OCI-LY1 (cell line): ENCODE measurements around the gene HBB.

Experiments
- H2AFZ ChIP-seq: fragments of 200-600 bp; sonication (generic), shearing (Covaris generic); 2 replicates; pipeline ENCODE4 v1.6.0; 2014; ENCODE audit warnings: antibody characterized with exemption, mild to moderate bottlenecking, low read length
- H3F3A ChIP-seq: fragments of 200-600 bp; sonication (generic), shearing (Covaris generic); 2 replicates; pipeline ENCODE4 v1.6.0; 2014; ENCODE audit warnings: mild to moderate bottlenecking, antibody characterized with exemption, low read length, moderate library complexity; ENCODE audit not compliant: insufficient read depth
- H3K27ac ChIP-seq: fragments of 200-600 bp; sonication (generic); 2 replicates; pipeline ENCODE4 v1.5.1; 2014; ENCODE audit warnings: low read length, mixed run types, mild to moderate bottlenecking, low read depth; ENCODE audit not compliant: poor library complexity, severe bottlenecking
- H3K27me3 ChIP-seq: fragments of 200-600 bp; sonication (generic); 2 replicates; pipeline ENCODE4 v1.6.0; 2014; ENCODE audit warnings: antibody characterized with exemption, mild to moderate bottlenecking, low read length, moderate library complexity; ENCODE audit not compliant: insufficient read depth
- H3K36me3 ChIP-seq: fragments of 200-600 bp; sonication (generic); 2 replicates; pipeline ENCODE4 v1.6.1; 2014; ENCODE audit warnings: mild to moderate bottlenecking, antibody characterized with exemption, low read length, moderate library complexity, mixed read lengths; ENCODE audit not compliant: insufficient read depth
- H3K4me1 ChIP-seq: fragments of 200-600 bp; sonication (generic); 2 replicates; pipeline ENCODE4 v1.5.1; 2014; ENCODE audit warnings: mild to moderate bottlenecking, low read length, moderate library complexity; ENCODE audit not compliant: insufficient read depth, severe bottlenecking
- H3K4me2 ChIP-seq: fragments of 200-600 bp; sonication (generic), shearing (Covaris generic); 2 replicates; pipeline ENCODE4 v1.6.1; 2014; ENCODE audit warnings: low read length
- H3K4me3 ChIP-seq: fragments of 200-600 bp; sonication (generic); 2 replicates; pipeline ENCODE4 v1.5.1; 2014; ENCODE audit warnings: low read length, low read depth, mild to moderate bottlenecking, mixed read lengths; ENCODE audit not compliant: poor library complexity, severe bottlenecking
- H3K79me2 ChIP-seq: fragments of 200-600 bp; shearing (Covaris generic); 2 replicates; pipeline ENCODE4 v1.6.1; 2016; ENCODE audit warnings: mixed run types, low read length, mixed read lengths; ENCODE audit not compliant: insufficient read depth
- H3K9ac ChIP-seq: fragments of 200-600 bp; sonication (generic), shearing (Covaris generic); 2 replicates; pipeline ENCODE4 v1.6.1; 2014; ENCODE audit warnings: mild to moderate bottlenecking, low read length, mixed read lengths
- H3K9me2 ChIP-seq: fragments of 200-600 bp; sonication (generic), shearing (Covaris generic); 2 replicates; pipeline ENCODE4 v1.6.1; 2014; ENCODE audit warnings: low read depth, mild to moderate bottlenecking, low read length, mixed read lengths
- H3K9me3 ChIP-seq: fragments of 200-600 bp; shearing (Covaris generic); 2 replicates; pipeline ENCODE4 v1.6.1; 2014; ENCODE audit warnings: low read length, mixed read lengths
- H4K20me1 ChIP-seq: fragments of 200-600 bp; sonication (generic), shearing (Covaris generic); 2 replicates; pipeline ENCODE4 v1.6.0; 2016; ENCODE audit warnings: mild to moderate bottlenecking, low read length; ENCODE audit not compliant: insufficient read depth
- EZH2 ChIP-seq: fragments of 200-600 bp; sonication (generic), shearing (Covaris generic); IDR thresholded peaks from 2 replicates; pipeline ENCODE4 v1.8.0; 2017; ENCODE audit warnings: borderline replicate concordance, mixed run types, mild to moderate bottlenecking, antibody characterized with exemption, low read length, moderate library complexity, mixed read lengths
- TF ChIP-seq, protein P1 (sequence below): fragments of 200-600 bp; sonication (generic), shearing (Covaris generic); IDR thresholded peaks from 2 replicates; pipeline ENCODE4 v1.5.1; 2017; ENCODE audit warnings: mild to moderate bottlenecking, antibody characterized with exemption, low read length, moderate library complexity, mixed read lengths

The HBB gene

DNA sequence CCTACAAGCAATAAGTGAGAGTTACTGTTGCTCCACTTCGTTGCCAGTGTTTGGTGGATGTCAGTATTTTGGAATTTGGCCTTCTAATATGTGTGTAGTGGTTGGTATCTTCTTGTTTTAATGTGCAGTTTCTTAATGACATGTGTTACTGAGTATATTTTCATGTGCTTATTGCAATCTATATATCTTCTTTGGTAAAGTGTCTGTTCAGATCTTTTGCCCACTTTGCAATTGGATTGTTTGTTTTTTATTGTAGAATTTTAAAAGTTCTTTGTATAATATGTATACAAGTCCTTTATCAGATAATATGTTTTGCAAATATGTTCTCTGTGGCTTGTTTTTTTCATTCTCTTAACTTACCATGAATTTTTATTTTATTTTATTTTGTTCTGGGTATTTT is 34.1 kb downstream of the HBB start:
- no peaks in the 10 kb centered on the region for H3K36me3 ChIP-seq
- H3K79me2 ChIP-seq: no peaks in the 10 kb centered on the region
- H4K20me1 ChIP-seq: no peaks in the 10 kb centered on the region
- TF ChIP-seq EZH2: no peak
- TF ChIP-seq, protein P1, sequence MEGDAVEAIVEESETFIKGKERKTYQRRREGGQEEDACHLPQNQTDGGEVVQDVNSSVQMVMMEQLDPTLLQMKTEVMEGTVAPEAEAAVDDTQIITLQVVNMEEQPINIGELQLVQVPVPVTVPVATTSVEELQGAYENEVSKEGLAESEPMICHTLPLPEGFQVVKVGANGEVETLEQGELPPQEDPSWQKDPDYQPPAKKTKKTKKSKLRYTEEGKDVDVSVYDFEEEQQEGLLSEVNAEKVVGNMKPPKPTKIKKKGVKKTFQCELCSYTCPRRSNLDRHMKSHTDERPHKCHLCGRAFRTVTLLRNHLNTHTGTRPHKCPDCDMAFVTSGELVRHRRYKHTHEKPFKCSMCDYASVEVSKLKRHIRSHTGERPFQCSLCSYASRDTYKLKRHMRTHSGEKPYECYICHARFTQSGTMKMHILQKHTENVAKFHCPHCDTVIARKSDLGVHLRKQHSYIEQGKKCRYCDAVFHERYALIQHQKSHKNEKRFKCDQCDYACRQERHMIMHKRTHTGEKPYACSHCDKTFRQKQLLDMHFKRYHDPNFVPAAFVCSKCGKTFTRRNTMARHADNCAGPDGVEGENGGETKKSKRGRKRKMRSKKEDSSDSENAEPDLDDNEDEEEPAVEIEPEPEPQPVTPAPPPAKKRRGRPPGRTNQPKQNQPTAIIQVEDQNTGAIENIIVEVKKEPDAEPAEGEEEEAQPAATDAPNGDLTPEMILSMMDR: no peak
- H3K27ac ChIP-seq: no peak overlapping the region
- H3K9ac ChIP-seq: no peak overlapping the region
- no peak overlapping the region for H3K4me3 ChIP-seq
- H3K9me3 ChIP-seq: no peaks in the 10 kb centered on the region
- H3K9me2 ChIP-seq: no peaks in the 10 kb centered on the region
- no peaks in the 10 kb centered on the region for H3K27me3 ChIP-seq
- H3K4me1 ChIP-seq: no peaks in the 10 kb centered on the region
- H3K4me2 ChIP-seq: no peak overlapping the region
- no peaks in the 10 kb centered on the region for H3F3A ChIP-seq
- H2AFZ ChIP-seq: no peak overlapping the region

DNA sequence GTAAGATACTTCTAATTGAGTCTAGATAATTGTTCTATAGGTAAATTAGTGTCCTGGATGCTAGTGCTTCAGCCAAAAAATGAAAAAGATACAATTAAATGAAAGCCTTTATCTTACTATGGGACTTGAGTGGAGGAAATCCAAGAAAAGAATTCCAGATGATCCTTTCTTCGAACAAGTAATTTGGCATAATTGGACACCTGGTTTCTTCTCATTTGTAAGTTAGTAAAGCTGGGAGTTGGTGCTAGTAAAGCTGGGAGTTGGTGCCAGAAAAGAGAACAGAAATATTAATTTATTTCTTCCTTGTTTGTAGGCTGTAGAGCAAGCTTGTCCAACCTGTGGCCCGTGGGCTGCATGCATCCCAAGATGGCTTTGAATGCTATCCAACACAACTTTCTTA is 38.7 kb downstream of the HBB start:
- no peak for TF ChIP-seq EZH2
- TF ChIP-seq, protein P1: no peak
- Histone ChIP-seq H3K4me2 (no peak overlapping the region), H3K9me2 (no peaks in the 10 kb centered on the region), H2AFZ (no peak overlapping the region), H3K27me3 (no peaks in the 10 kb centered on the region), H3K27ac (no peak overlapping the region), H3K36me3 (no peaks in the 10 kb centered on the region), H3K4me1 (no peaks in the 10 kb centered on the region), H3K4me3 (no peak overlapping the region), H3F3A (no peaks in the 10 kb centered on the region), H3K9ac (no peak overlapping the region), H3K79me2 (no peaks in the 10 kb centered on the region), H3K9me3 (no peaks in the 10 kb centered on the region), H4K20me1 (no peaks in the 10 kb centered on the region)

DNA sequence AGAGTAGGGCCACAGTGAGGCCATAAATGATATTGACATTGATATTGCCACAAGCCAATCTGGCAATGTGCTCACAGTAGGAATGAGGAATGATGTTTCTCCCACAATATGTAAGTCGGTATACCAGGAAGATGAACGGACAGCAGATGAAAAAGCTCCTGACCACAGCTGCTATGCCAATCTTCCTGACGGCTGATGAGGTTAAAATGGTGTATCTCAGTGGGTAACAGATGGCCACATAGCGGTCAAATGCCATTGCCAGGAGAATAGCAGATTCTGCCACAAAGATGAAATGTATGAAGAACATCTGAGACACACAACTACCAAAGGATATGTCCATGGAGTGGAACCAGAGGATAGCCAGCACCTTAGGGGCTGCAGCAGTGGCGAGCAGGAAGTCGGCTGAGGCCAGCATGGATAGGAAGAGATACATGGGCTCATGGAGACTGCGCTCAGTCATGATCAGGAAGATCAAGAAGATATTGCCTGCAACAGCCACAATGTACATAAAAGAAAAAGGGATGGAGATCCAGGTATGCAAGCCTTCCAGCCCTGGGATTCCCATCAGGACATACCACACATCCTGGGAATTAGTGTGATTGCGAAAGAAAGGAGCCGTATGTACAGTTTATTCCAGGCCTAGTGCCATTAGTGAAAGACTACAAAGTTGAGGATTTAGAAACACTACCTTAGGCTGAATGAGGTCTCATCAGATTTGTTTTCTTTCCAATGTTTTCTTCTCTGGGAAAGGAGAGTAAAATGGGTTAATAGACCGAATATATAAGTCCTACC is 48.6 kb downstream of the HBB start:
- H3K4me1 ChIP-seq: no peaks in the 10 kb centered on the region
- TF ChIP-seq EZH2: no peak
- TF ChIP-seq, protein P1: no peak

More for the DNA sequence above, 48.6 kb downstream of the HBB start:
- Histone ChIP-seq H3F3A (no peaks in the 10 kb centered on the region), H3K4me2 (no peak overlapping the region), H3K36me3 (no peaks in the 10 kb centered on the region), H3K27ac (no peak overlapping the region), H3K4me3 (no peak overlapping the region), H3K9me2 (no peaks in the 10 kb centered on the region), H2AFZ (no peak overlapping the region), H3K9ac (no peak overlapping the region), H3K79me2 (no peaks in the 10 kb centered on the region), H4K20me1 (no peaks in the 10 kb centered on the region), H3K9me3 (no peaks in the 10 kb centered on the region), H3K27me3 (no peaks in the 10 kb centered on the region)
